Activated CD8-positive, alpha-beta T cell treated with anti-CD3 and anti-CD28 coated beads, Interleukin-2, amount 10 ng/mL, durations not matched to agents 7 days and 5 days (primary cell): ENCODE measurements around the gene SH2B3. TPM values are rescaled to one million over a fixed set of nuclear protein-coding genes. Genes with fewer than 3 reads are reported as not detected.
A peak's percentile ranks its signal among the peaks of the same experiment; 100 is the strongest.
"Not testable (repeated sequence)": the region's sequence is repeated elsewhere in the genome, so short reads cannot be mapped to it uniquely, and the experiment has no call there.

Experiments
- ATAC-seq: fragments of 150-1000 bp; cut with Tn5 transposase; one replicate; pipeline ENCODE4 v1.10.0; 2021; ENCODE audit warnings: moderate library complexity
- CTCF ChIA-PET: fragments of 350-600 bp; sonication (Branson Sonifier 250); formaldehyde crosslinking; loops from one replicate; lab custom pipeline; 2021; ENCODE audit warnings: antibody characterized with exemption; lab: Charles Lee
- POLR2A ChIA-PET: fragments of 350-600 bp; sonication (Branson Sonifier 250); formaldehyde crosslinking; loops from one replicate; lab custom pipeline; 2021; ENCODE audit warnings: antibody characterized with exemption; lab: Charles Lee
- DNase-seq: peaks from one replicate; pipeline ENCODE4 v3.0.0-alpha.2; 2020
- H3K27ac Mint-ChIP-seq: one replicate; pipeline ENCODE4 v1.8.0; 2021; ENCODE audit warnings: mild to moderate bottlenecking, mixed read lengths
- H3K27me3 Mint-ChIP-seq: one replicate; pipeline ENCODE4 v1.8.0; 2021; ENCODE audit warnings: low read depth, mixed read lengths
- H3K36me3 Mint-ChIP-seq: one replicate; pipeline ENCODE4 v1.8.0; 2021; ENCODE audit warnings: low read depth, mixed read lengths
- H3K4me1 Mint-ChIP-seq: one replicate; pipeline ENCODE4 v1.8.0; 2021; ENCODE audit warnings: low read depth, mixed read lengths
- H3K4me3 Mint-ChIP-seq: one replicate; pipeline ENCODE4 v1.8.0; 2021; ENCODE audit warnings: mild to moderate bottlenecking, mixed read lengths
- H3K9me3 Mint-ChIP-seq: one replicate; pipeline ENCODE4 v1.8.0; 2022; ENCODE audit warnings: mixed read lengths; ENCODE audit not compliant: insufficient read depth
- total RNA-seq, 2 experiments: library from RNA; stranded (reverse); gene quantifications; one replicate each; pipeline ENCODE4 v1.2.3, GENCODE V29; 2021

SH2B3 gene
- total RNA-seq, 2 experiments from 2014 or later, result 49.9 to 50.9 TPM

- H3K36me3 Mint-ChIP-seq, result peaks cover 46% of the 10 kb centered on the region
- no peaks in the 10 kb centered on the region for H3K9me3 Mint-ChIP-seq
- ChIA-PET POLR2A (interaction anchor here (0.5 kb wide), 1 partner anchor 11 kb away, joined by 4 read pairs; no protein-coding TSS in a partner anchor), CTCF (interaction anchor here (1.5 to 28.2 kb wide), 2 partner anchors 51 to 75 kb away, joined by 6 to 1088 read pairs; partner anchors contain the start of gene SH2B3)
- DNase-seq (peak; percentile 18), ATAC-seq (no peak)
- peak overlapping the region; percentile 48 for H3K27ac Mint-ChIP-seq
- H3K4me1 Mint-ChIP-seq, result peaks cover 26% of the 10 kb centered on the region
- no peak overlapping the region for H3K4me3 Mint-ChIP-seq
- H3K27me3 Mint-ChIP-seq, result no peaks in the 10 kb centered on the region
Observed at GRCh38 chr12:111454716-111455447, 49.2 kb downstream of the SH2B3 start.

- peak overlapping the region; percentile 48 for H3K27ac Mint-ChIP-seq
- peaks cover 18% of the 10 kb centered on the region for H3K4me1 Mint-ChIP-seq
- POLR2A ChIA-PET, result no interaction called here
- H3K27me3 Mint-ChIP-seq, result no peaks in the 10 kb centered on the region
- no peak overlapping the region for H3K4me3 Mint-ChIP-seq
- DNase-seq (peak; percentile 21), ATAC-seq (no peak)
- H3K9me3 Mint-ChIP-seq, result no peaks in the 10 kb centered on the region
- CTCF ChIA-PET, result interaction anchor here (1.5 to 28.2 kb wide), 2 partner anchors 52 to 75 kb away, joined by 6 to 1088 read pairs; partner anchors contain the start of gene SH2B3
- peaks cover 38% of the 10 kb centered on the region for H3K36me3 Mint-ChIP-seq
Observed at GRCh38 chr12:111455448-111456320, 50.0 kb downstream of the SH2B3 start.

GRCh38 chr12:111457071-111457470 lies 51.3 kb downstream of the SH2B3 start:
- H3K27ac Mint-ChIP-seq, result no peak overlapping the region
- ATAC-seq (no peak), DNase-seq (peak; percentile 15)
- ChIA-PET POLR2A (interaction anchor here (1.8 kb wide), 1 partner anchor 12 kb away, joined by 5 read pairs; no protein-coding TSS in a partner anchor), CTCF (interaction anchor here (28.2 kb wide), 1 partner anchor 53 kb away, joined by 1088 read pairs; the partner anchor contains the start of gene SH2B3)
- H3K4me3 Mint-ChIP-seq, result no peak overlapping the region
- H3K9me3 Mint-ChIP-seq, result no peaks in the 10 kb centered on the region
- H3K27me3 Mint-ChIP-seq, result no peaks in the 10 kb centered on the region
- peaks cover 27% of the 10 kb centered on the region for H3K36me3 Mint-ChIP-seq
- peaks cover 6% of the 10 kb centered on the region for H3K4me1 Mint-ChIP-seq

GRCh38 chr12:111457577-111457976 lies 51.9 kb downstream of the SH2B3 start:
- DNase-seq (peak; percentile 4), ATAC-seq (no peak)
- CTCF ChIA-PET, result interaction anchor here (28.2 kb wide), 1 partner anchor 53 kb away, joined by 1088 read pairs; the partner anchor contains the start of gene SH2B3
- no peaks in the 10 kb centered on the region for H3K9me3 Mint-ChIP-seq
- peaks cover 6% of the 10 kb centered on the region for H3K4me1 Mint-ChIP-seq
- peaks cover 27% of the 10 kb centered on the region for H3K36me3 Mint-ChIP-seq
- no peaks in the 10 kb centered on the region for H3K27me3 Mint-ChIP-seq
- no peak overlapping the region for H3K27ac Mint-ChIP-seq
- POLR2A ChIA-PET, result interaction anchor here (1.8 kb wide), 1 partner anchor 13 kb away, joined by 5 read pairs; no protein-coding TSS in a partner anchor
- H3K4me3 Mint-ChIP-seq, result no peak overlapping the region

GRCh38 chr12:111458546-111459172 lies 52.9 kb downstream of the SH2B3 start:
- H3K4me1 Mint-ChIP-seq, result peaks cover 6% of the 10 kb centered on the region
- ATAC-seq, result no peak
- DNase-seq, result peak; percentile 9
- no peaks in the 10 kb centered on the region for H3K9me3 Mint-ChIP-seq
- H3K4me3 Mint-ChIP-seq, result no peak overlapping the region
- peaks cover 24% of the 10 kb centered on the region for H3K36me3 Mint-ChIP-seq
- POLR2A ChIA-PET, result interaction anchor here (0.8 kb wide), 1 partner anchor 62 kb away, joined by 3 read pairs; no protein-coding TSS in a partner anchor
- CTCF ChIA-PET, result interaction anchor here (1.0 to 28.2 kb wide), 6 partner anchors 15 to 72 kb away, joined by 3 to 1088 read pairs (median 4); partner anchors contain the start of gene SH2B3
- H3K27me3 Mint-ChIP-seq, result no peaks in the 10 kb centered on the region
- H3K27ac Mint-ChIP-seq, result no peak overlapping the region

GRCh38 chr12:111460111-111460510 lies 54.4 kb downstream of the SH2B3 start:
- ATAC-seq, H3K9me3 Mint-ChIP-seq, H3K4me3 Mint-ChIP-seq, H3K27me3 Mint-ChIP-seq, H3K27ac Mint-ChIP-seq, POLR2A ChIA-PET, H3K4me1 Mint-ChIP-seq: not testable (repeated sequence)
- H3K36me3 Mint-ChIP-seq, result peaks cover 17% of the 10 kb centered on the region
- CTCF ChIA-PET, result interaction anchor here (1.4 to 28.2 kb wide), 3 partner anchors 8 to 56 kb away, joined by 4 to 1088 read pairs (median 39); partner anchors contain the start of gene SH2B3
- DNase-seq, result peak; percentile 6

GRCh38 chr12:111462210-111462769 lies 56.6 kb downstream of the SH2B3 start:
- H3K9me3 Mint-ChIP-seq, result no peaks in the 10 kb centered on the region
- H3K4me3 Mint-ChIP-seq, result no peak overlapping the region
- H3K36me3 Mint-ChIP-seq, result peaks cover 3% of the 10 kb centered on the region
- ChIA-PET CTCF (interaction anchor here (1.0 to 28.2 kb wide), 3 partner anchors 11 to 58 kb away, joined by 3 to 1088 read pairs (median 39); partner anchors contain the start of gene SH2B3), POLR2A (no interaction called here)
- H3K27ac Mint-ChIP-seq, result no peak overlapping the region
- H3K27me3 Mint-ChIP-seq, result no peaks in the 10 kb centered on the region
- H3K4me1 Mint-ChIP-seq, result no peaks in the 10 kb centered on the region
- no peak for DNase-seq
- ATAC-seq, result no peak

- Mint-ChIP-seq H3K4me1 (no peaks in the 10 kb centered on the region), H3K9me3 (no peaks in the 10 kb centered on the region), H3K36me3 (peaks cover 6% of the 10 kb centered on the region), H3K27me3 (no peaks in the 10 kb centered on the region), H3K4me3 (no peak overlapping the region), H3K27ac (no peak overlapping the region)
- POLR2A ChIA-PET, result no interaction called here
- DNase-seq (no peak), ATAC-seq (no peak)
- CTCF ChIA-PET, result interaction anchor here (2.4 to 2.9 kb wide), 2 partner anchors 16 to 70 kb away, joined by 13 to 15 read pairs; no protein-coding TSS in a partner anchor
Observed at GRCh38 chr12:111467092-111467856, 61.6 kb downstream of the SH2B3 start.

- DNase-seq (no peak), ATAC-seq (no peak)
- ChIA-PET CTCF (interaction anchor here (1.5 to 2.9 kb wide), 3 partner anchors 16 to 71 kb away, joined by 3 to 15 read pairs (median 13); no protein-coding TSS in a partner anchor), POLR2A (no interaction called here)
- Mint-ChIP-seq H3K4me3 (no peak overlapping the region), H3K36me3 (peaks cover 6% of the 10 kb centered on the region), H3K4me1 (no peaks in the 10 kb centered on the region), H3K27me3 (no peaks in the 10 kb centered on the region), H3K9me3 (no peaks in the 10 kb centered on the region), H3K27ac (no peak overlapping the region)
Observed at GRCh38 chr12:111467857-111468241, 62.1 kb downstream of the SH2B3 start.

- Mint-ChIP-seq H3K27me3 (no peaks in the 10 kb centered on the region), H3K27ac (no peak overlapping the region), H3K36me3 (peaks cover 16% of the 10 kb centered on the region), H3K4me1 (no peaks in the 10 kb centered on the region), H3K9me3 (no peaks in the 10 kb centered on the region), H3K4me3 (no peak overlapping the region)
- DNase-seq (no peak), ATAC-seq (no peak)
- CTCF ChIA-PET, result interaction anchor here (1.5 kb wide), 1 partner anchor 18 kb away, joined by 3 read pairs; no protein-coding TSS in a partner anchor
- POLR2A ChIA-PET, result no interaction called here
Observed at GRCh38 chr12:111469401-111469800, 63.7 kb downstream of the SH2B3 start.
